HepG2 (cell line): ENCODE measurements around the gene FAM229A. TPM values are rescaled to one million over a fixed set of nuclear protein-coding genes. Genes with fewer than 3 reads are reported as not detected.

Experiments
- ATAC-seq: fragments of 200-7000 bp; cut with Tn5 transposase; 3 replicates; pipeline ENCODE4 v1.9.1; 2020; ENCODE audit warnings: mild to moderate bottlenecking, moderate library complexity
- BruUV-seq: library from RNA; stranded (reverse); fragments of 400-500 nt; replicated peaks from 2 replicates; lab custom pipeline; 2021; lab: Mats Ljungman, UMichigan
- CTCF ChIA-PET: fragments of 300-600 bp; formaldehyde crosslinking; extraction: SDS; loops from one replicate; lab custom pipeline; 2021; ENCODE audit warnings: low total read pairs, inconsistent platforms, low intra/inter-chr PET ratio; lab: Yijun Ruan, JAX
- POLR2A ChIA-PET: fragments of 350-600 bp; sonication (Branson Sonifier 250); formaldehyde crosslinking; loops from one replicate; lab custom pipeline; 2020; ENCODE audit warnings: antibody characterized with exemption, inconsistent platforms; lab: Yijun Ruan, JAX
- DNase-seq: peaks from one replicate; pipeline ENCODE4 v3.0.0-alpha.2; 2015; ENCODE audit warnings: low spot score
- FAIRE-seq: peaks from 3 replicates; lab custom pipeline; 2011; peaks lifted over from hg19 to GRCh38; lab: Jason Lieb, UNC
- H2AFZ ChIP-seq: one replicate; pipeline ENCODE4 v1.6.1; 2011; ENCODE audit warnings: low read length, inconsistent platforms
- H3K27ac ChIP-seq: fragments of 300-600 bp; 3 replicates; pipeline ENCODE4 v1.8.0; 2011; ENCODE audit warnings: mixed run types, mild to moderate bottlenecking, mixed read lengths, low read length, inconsistent platforms; ENCODE audit not compliant: insufficient read depth; ENCODE audit errors: extremely low read length
- H3K27me3 ChIP-seq, 2 experiments: fragments of 200-600 bp in 1 of 2; 2 replicates in 1 of 2; 3 replicates in 1 of 2; pipeline versions ENCODE4 v1.6.0 to v1.8.0; 2011; ENCODE audit warnings: low read length in 2 of 2, mild to moderate bottlenecking in 2 of 2, moderate library complexity in 2 of 2, inconsistent platforms in 1 of 2; ENCODE audit not compliant: insufficient read depth in 2 of 2, control insufficient read depth in 1 of 2
- H3K36me3 ChIP-seq, 2 experiments: fragments of 200-600 bp in 1 of 2; replicated peaks in 1 of 2; 2 replicates in 1 of 2; 3 replicates in 1 of 2; pipeline versions ENCODE4 v1.5.1 to v1.8.0; 2011; ENCODE audit warnings: low read length in 2 of 2, inconsistent platforms in 1 of 2; ENCODE audit not compliant: insufficient read depth in 2 of 2, control insufficient read depth in 1 of 2
- H3K4me1 ChIP-seq: 2 replicates; pipeline ENCODE4 v1.5.1; 2012; ENCODE audit warnings: low read length, inconsistent platforms; ENCODE audit not compliant: insufficient read depth
- H3K4me2 ChIP-seq: 2 replicates; pipeline ENCODE4 v1.6.0; 2011; ENCODE audit warnings: low read depth, low read length, inconsistent platforms
- H3K4me3 ChIP-seq, 3 experiments: fragments of 200-600 bp in 1 of 3; sonication (generic), shearing (Covaris generic) in 1 of 3; replicated peaks in 1 of 3; 2 replicates each; pipeline ENCODE4 v1.5.1; 2011 to 2016; ENCODE audit warnings: low read length in 3 of 3, inconsistent platforms in 2 of 3, low read depth in 2 of 3, mild to moderate bottlenecking in 2 of 3, control low read depth in 1 of 3, mixed read lengths in 1 of 3; ENCODE audit not compliant: insufficient read depth in 1 of 3
- H3K79me2 ChIP-seq: one replicate; pipeline ENCODE4 v1.6.1; 2011; ENCODE audit warnings: low read length, inconsistent platforms; ENCODE audit not compliant: insufficient read depth
- H3K9ac ChIP-seq: 2 replicates; pipeline ENCODE4 v1.6.0; 2011; ENCODE audit warnings: mild to moderate bottlenecking, low read depth, low read length, inconsistent platforms; ENCODE audit not compliant: insufficient read depth
- H3K9me3 ChIP-seq: 2 replicates; pipeline ENCODE4 v1.5.1; 2012; ENCODE audit warnings: mild to moderate bottlenecking, low read length
- H4K20me1 ChIP-seq: 2 replicates; pipeline ENCODE4 v1.6.0; 2011; ENCODE audit warnings: inconsistent platforms, mild to moderate bottlenecking, low read length, moderate library complexity; ENCODE audit not compliant: insufficient read depth
- ATF7 ChIP-seq, 2 experiments: fragments of 450-650 bp in 1 of 2; sonication (generic) in 1 of 2; formaldehyde crosslinking in 1 of 2; IDR thresholded peaks; 2 replicates each; pipeline versions ENCODE4 v1.4.0 to v1.6.1; 2016 to 2020; ENCODE audit warnings: antibody characterized with exemption in 1 of 2, mild to moderate bottlenecking in 1 of 2, missing genetic modification reagents in 1 of 2
- SNRNP70 ChIP-seq: fragments of 200-400 bp; formaldehyde crosslinking; IDR thresholded peaks from 2 replicates; pipeline ENCODE4 v1.6.1; 2017; ENCODE audit warnings: mild to moderate bottlenecking, low read depth, low read length, moderate library complexity
- ZNF235 ChIP-seq: sonication (generic); formaldehyde crosslinking; IDR thresholded peaks from 2 replicates; pipeline ENCODE4 v1.8.1; 2023; ENCODE audit warnings: mild to moderate bottlenecking, missing genetic modification reagents, borderline replicate concordance
- WGBS: methylation state at CpG from one replicate; pipeline ENCODE4 v1.1.6; 2017; ENCODE audit warnings: low lambda C conversion rate; 5-methylcytosine and 5-hydroxymethylcytosine counted together
- in situ Hi-C: cut with HindIII; loops from 2 replicates; pipeline ENCODE4 v1.10.0; 2017; ENCODE audit warnings: low pct_unique_long_range_greater_than_20kb; ENCODE audit not compliant: extremely low pct_ligation_motif_present
- intact Hi-C: fragments of 100-400 bp; cut with micrococcal nuclease; formaldehyde crosslinking; loops from one replicate; pipeline ENCODE4 v1.10.0; 2022; ENCODE audit not compliant: unreplicated experiment
- polyA plus RNA-seq, 8 experiments: library from polyadenylated mRNA; depleted of rRNA in 3 of 8; stranded (reverse) in 7 of 8; unstranded in 1 of 8; fragments of >200 nt; fragmentation: Illumina TruSeq in 4 of 8; extraction: Trizol in 4 of 8; gene quantifications; 2 replicates each; pipeline versions ENCODE4 v1.2.1 to v1.2.3, GENCODE V29; 2011 to 2016; ENCODE audit warnings: low read depth in 4 of 8, missing spikeins in 1 of 8, mixed read lengths in 1 of 8; ENCODE audit not compliant: insufficient read depth in 1 of 8
- total RNA-seq, 5 experiments: library from RNA; depleted of rRNA; stranded (reverse); fragments of >200 nt; fragmentation: Illumina TruSeq; extraction: Trizol; gene quantifications; 2 replicates each; pipeline ENCODE4 v1.2.3, GENCODE V29; 2016; ENCODE audit warnings: low read depth in 1 of 5
- TF ChIP-seq, protein P1 (sequence below): fragments of 450-650 bp; IDR thresholded peaks from 2 replicates; pipeline ENCODE4 v1.6.1; 2017; ENCODE audit warnings: mild to moderate bottlenecking
- TF ChIP-seq, protein P2 (sequence below): sonication (generic); formaldehyde crosslinking; IDR thresholded peaks from 2 replicates; pipeline ENCODE4 v1.4.0; 2020; ENCODE audit warnings: mild to moderate bottlenecking, missing genetic modification reagents
- TF ChIP-seq, protein P3 (sequence below): IDR thresholded peaks from 2 replicates; pipeline ENCODE4 v1.6.1; 2012; ENCODE audit warnings: inconsistent platforms

Gene FAM229A
- total and polyA plus RNA-seq, 2 of the 13 experiments (the other 11 are each of a cell fraction or from before 2014, with no cell fraction given): 3.2 to 17.6 TPM

DNA sequence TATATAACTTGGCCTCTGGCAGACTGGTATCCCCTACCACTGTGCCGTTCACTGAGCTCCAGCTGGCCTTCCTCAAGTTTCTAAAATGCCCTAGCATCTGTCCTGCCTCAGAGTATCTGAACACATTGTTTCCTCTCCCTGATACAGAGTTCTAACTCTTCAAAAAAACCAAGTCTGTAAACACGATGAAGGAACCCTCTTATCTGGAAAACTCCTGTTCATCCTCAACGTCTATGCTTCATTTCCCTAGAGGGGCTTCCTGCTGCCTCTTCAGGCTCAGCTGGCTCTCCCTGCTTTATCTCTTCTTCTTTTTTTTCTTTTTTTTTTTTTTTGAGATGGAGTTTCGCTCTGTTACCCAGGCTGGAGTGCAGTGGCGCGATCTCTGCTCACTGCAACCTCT is 26.4 kb upstream of the FAM229A start:
- 98% methylated on average over 6 of the region's 6 CpGs for WGBS
- no peak for TF ChIP-seq ZNF235
- TF ChIP-seq, protein P1, sequence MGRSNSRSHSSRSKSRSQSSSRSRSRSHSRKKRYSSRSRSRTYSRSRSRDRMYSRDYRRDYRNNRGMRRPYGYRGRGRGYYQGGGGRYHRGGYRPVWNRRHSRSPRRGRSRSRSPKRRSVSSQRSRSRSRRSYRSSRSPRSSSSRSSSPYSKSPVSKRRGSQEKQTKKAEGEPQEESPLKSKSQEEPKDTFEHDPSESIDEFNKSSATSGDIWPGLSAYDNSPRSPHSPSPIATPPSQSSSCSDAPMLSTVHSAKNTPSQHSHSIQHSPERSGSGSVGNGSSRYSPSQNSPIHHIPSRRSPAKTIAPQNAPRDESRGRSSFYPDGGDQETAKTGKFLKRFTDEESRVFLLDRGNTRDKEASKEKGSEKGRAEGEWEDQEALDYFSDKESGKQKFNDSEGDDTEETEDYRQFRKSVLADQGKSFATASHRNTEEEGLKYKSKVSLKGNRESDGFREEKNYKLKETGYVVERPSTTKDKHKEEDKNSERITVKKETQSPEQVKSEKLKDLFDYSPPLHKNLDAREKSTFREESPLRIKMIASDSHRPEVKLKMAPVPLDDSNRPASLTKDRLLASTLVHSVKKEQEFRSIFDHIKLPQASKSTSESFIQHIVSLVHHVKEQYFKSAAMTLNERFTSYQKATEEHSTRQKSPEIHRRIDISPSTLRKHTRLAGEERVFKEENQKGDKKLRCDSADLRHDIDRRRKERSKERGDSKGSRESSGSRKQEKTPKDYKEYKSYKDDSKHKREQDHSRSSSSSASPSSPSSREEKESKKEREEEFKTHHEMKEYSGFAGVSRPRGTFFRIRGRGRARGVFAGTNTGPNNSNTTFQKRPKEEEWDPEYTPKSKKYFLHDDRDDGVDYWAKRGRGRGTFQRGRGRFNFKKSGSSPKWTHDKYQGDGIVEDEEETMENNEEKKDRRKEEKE: no peak
- TF ChIP-seq, protein P2, sequence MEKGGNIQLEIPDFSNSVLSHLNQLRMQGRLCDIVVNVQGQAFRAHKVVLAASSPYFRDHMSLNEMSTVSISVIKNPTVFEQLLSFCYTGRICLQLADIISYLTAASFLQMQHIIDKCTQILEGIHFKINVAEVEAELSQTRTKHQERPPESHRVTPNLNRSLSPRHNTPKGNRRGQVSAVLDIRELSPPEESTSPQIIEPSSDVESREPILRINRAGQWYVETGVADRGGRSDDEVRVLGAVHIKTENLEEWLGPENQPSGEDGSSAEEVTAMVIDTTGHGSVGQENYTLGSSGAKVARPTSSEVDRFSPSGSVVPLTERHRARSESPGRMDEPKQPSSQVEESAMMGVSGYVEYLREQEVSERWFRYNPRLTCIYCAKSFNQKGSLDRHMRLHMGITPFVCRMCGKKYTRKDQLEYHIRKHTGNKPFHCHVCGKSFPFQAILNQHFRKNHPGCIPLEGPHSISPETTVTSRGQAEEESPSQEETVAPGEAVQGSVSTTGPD (CRISPR knock-in tag): no peak
- no peak for TF ChIP-seq SNRNP70
- TF ChIP-seq ATF7 (IDR thresholded peaks at IDR 0.05): no peak
- TF ChIP-seq ATF7 (CRISPR knock-in tag; IDR thresholded peaks at IDR 0.05): no peak
- TF ChIP-seq, protein P3, sequence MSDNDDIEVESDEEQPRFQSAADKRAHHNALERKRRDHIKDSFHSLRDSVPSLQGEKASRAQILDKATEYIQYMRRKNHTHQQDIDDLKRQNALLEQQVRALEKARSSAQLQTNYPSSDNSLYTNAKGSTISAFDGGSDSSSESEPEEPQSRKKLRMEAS: no peak
- ATAC-seq (no peak), DNase-seq (no peak), FAIRE-seq (no peak)
- peaks cover 27% of the 10 kb centered on the region for H3K4me1 ChIP-seq
- no peaks in the 10 kb centered on the region; a peak in 1 of 5 replicates for H3K27me3 ChIP-seq
- H4K20me1 ChIP-seq: peaks cover 5% of the 10 kb centered on the region; the same call in 1 of the 2 replicates
- H3K4me3 ChIP-seq: no peak overlapping the region
- intact Hi-C loops: no loop called here
- H3K36me3 ChIP-seq: peaks cover 25 to 63% of the 10 kb centered on the region in 2 experiments
- H3K27ac ChIP-seq: no peak overlapping the region
- no peaks in the 10 kb centered on the region for H3K9me3 ChIP-seq
- CTCF ChIA-PET: no interaction called here
- peaks cover 38% of the 10 kb centered on the region for H3K79me2 ChIP-seq
- POLR2A ChIA-PET: interaction anchor here (0.8 to 0.9 kb wide), 2 partner anchors 11 to 37 kb away, joined by 3 read pairs; no protein-coding TSS in a partner anchor
- BruUV-seq: no TSS peak
- in situ Hi-C loops: no loop called here
- H3K4me2 ChIP-seq: no peak overlapping the region
- H2AFZ ChIP-seq: no peak overlapping the region
- H3K9ac ChIP-seq: no peak overlapping the region
